ENCODE measurements around the gene GSC.

Gene GSC

GRCh38 chr14:94787092-94787491, 17.2 kb upstream of the GSC start:
- no peak overlapping the region for H3K9ac ChIP-seq (ENCODE audit: low read depth, low read length)
- WGBS, result 74% methylated on average over 5 of the region's 5 CpGs
- no peaks in the 10 kb centered on the region for H3K4me1 ChIP-seq (ENCODE audit: insufficient read depth, low read length)
- no peaks in the 10 kb centered on the region for H3K9me3 ChIP-seq (ENCODE audit: insufficient read depth, low read depth, low read length)
- H3K27ac ChIP-seq (ENCODE audit: low read depth, low read length), result no peak overlapping the region
- no peaks in the 10 kb centered on the region for H3K36me3 ChIP-seq (ENCODE audit: insufficient read depth, low read length)
- H3K4me3 ChIP-seq (ENCODE audit: low read length), result no peak overlapping the region
- H3K27me3 ChIP-seq (ENCODE audit: insufficient read depth, low read length), result peaks cover 8% of the 10 kb centered on the region

GRCh38 chr14:94780536-94781399, 10.9 kb upstream of the GSC start:
- peak overlapping the region; percentile 54; the same call in 1 of the 2 replicates for H3K27ac ChIP-seq (ENCODE audit: low read depth, low read length)
- no peaks in the 10 kb centered on the region for H3K36me3 ChIP-seq (ENCODE audit: insufficient read depth, low read length)
- WGBS, result 29% methylated on average over 8 of the region's 8 CpGs
- no peak overlapping the region for H3K9ac ChIP-seq (ENCODE audit: low read depth, low read length)
- no peaks in the 10 kb centered on the region for H3K9me3 ChIP-seq (ENCODE audit: insufficient read depth, low read depth, low read length)
- H3K4me1 ChIP-seq (ENCODE audit: insufficient read depth, low read length), result peaks cover 30% of the 10 kb centered on the region
- H3K27me3 ChIP-seq (ENCODE audit: insufficient read depth, low read length), result peaks cover 66% of the 10 kb centered on the region
- no peak overlapping the region for H3K4me3 ChIP-seq (ENCODE audit: low read length)

GRCh38 chr14:94779713-94780112, 9.8 kb upstream of the GSC start:
- Histone ChIP-seq H3K9ac (ENCODE audit: low read depth, low read length) (no peak overlapping the region), H3K27me3 (ENCODE audit: insufficient read depth, low read length) (peaks cover 73% of the 10 kb centered on the region), H3K4me1 (ENCODE audit: insufficient read depth, low read length) (peaks cover 40% of the 10 kb centered on the region), H3K4me3 (ENCODE audit: low read length) (no peak overlapping the region), H3K36me3 (ENCODE audit: insufficient read depth, low read length) (no peaks in the 10 kb centered on the region), H3K9me3 (ENCODE audit: insufficient read depth, low read depth, low read length) (no peaks in the 10 kb centered on the region), H3K27ac (ENCODE audit: low read depth, low read length) (no peak overlapping the region)
- 88% methylated on average over 5 of the region's 5 CpGs for WGBS

- H3K9me3 ChIP-seq (ENCODE audit: insufficient read depth, low read depth, low read length), result no peaks in the 10 kb centered on the region
- H3K9ac ChIP-seq (ENCODE audit: low read depth, low read length), result no peak overlapping the region
- H3K27ac ChIP-seq (ENCODE audit: low read depth, low read length), result no peak overlapping the region
- WGBS, result 4% methylated on average over 2 of the region's 2 CpGs
- H3K4me3 ChIP-seq (ENCODE audit: low read length), result peak overlapping the region; percentile 4; the same call in 1 of the 2 replicates
- H3K27me3 ChIP-seq (ENCODE audit: insufficient read depth, low read length), result peaks cover 98% of the 10 kb centered on the region
- H3K36me3 ChIP-seq (ENCODE audit: insufficient read depth, low read length), result no peaks in the 10 kb centered on the region
- H3K4me1 ChIP-seq (ENCODE audit: insufficient read depth, low read length), result peaks cover 66% of the 10 kb centered on the region
Observed at GRCh38 chr14:94775871-94776210, 5.9 kb upstream of the GSC start.

GRCh38 chr14:94775091-94775870, 5.4 kb upstream of the GSC start:
- Histone ChIP-seq H3K27me3 (ENCODE audit: insufficient read depth, low read length) (peaks cover 98% of the 10 kb centered on the region), H3K9me3 (ENCODE audit: insufficient read depth, low read depth, low read length) (no peaks in the 10 kb centered on the region)
- WGBS, result 1% methylated on average over 20 of the region's 20 CpGs

GRCh38 chr14:94774344-94775090, 4.6 kb upstream of the GSC start:
- whole genome bisulfite sequencing, result 1% methylated on average over 9 of the region's 11 CpGs
- no peak overlapping the region for H3K27ac ChIP-seq (ENCODE audit: low read depth, low read length)
- H3K4me3 ChIP-seq (ENCODE audit: low read length), result no peak overlapping the region
- H3K9ac ChIP-seq (ENCODE audit: low read depth, low read length), result no peak overlapping the region
- H3K27me3 ChIP-seq (ENCODE audit: insufficient read depth, low read length), result peaks cover 100% of the 10 kb centered on the region
- H3K9me3 ChIP-seq (ENCODE audit: insufficient read depth, low read depth, low read length), result no peaks in the 10 kb centered on the region
- no peaks in the 10 kb centered on the region for H3K36me3 ChIP-seq (ENCODE audit: insufficient read depth, low read length)
- peaks cover 65% of the 10 kb centered on the region for H3K4me1 ChIP-seq (ENCODE audit: insufficient read depth, low read length)

More at GRCh38 chr14:94775091-94775870, 5.4 kb upstream of the GSC start:
- H3K36me3 ChIP-seq (ENCODE audit: insufficient read depth, low read length), result no peaks in the 10 kb centered on the region
- H3K4me1 ChIP-seq (ENCODE audit: insufficient read depth, low read length), result peaks cover 65% of the 10 kb centered on the region
- no peak overlapping the region for H3K27ac ChIP-seq (ENCODE audit: low read depth, low read length)
- H3K9ac ChIP-seq (ENCODE audit: low read depth, low read length), result no peak overlapping the region
- peak overlapping the region; percentile 4; the same call in 1 of the 2 replicates for H3K4me3 ChIP-seq (ENCODE audit: low read length)

GRCh38 chr14:94773655-94774343, 3.9 kb upstream of the GSC start:
- H3K27ac ChIP-seq (ENCODE audit: low read depth, low read length), result no peak overlapping the region
- H3K4me1 ChIP-seq (ENCODE audit: insufficient read depth, low read length), result peaks cover 65% of the 10 kb centered on the region
- no peaks in the 10 kb centered on the region for H3K9me3 ChIP-seq (ENCODE audit: insufficient read depth, low read depth, low read length)
- 2% methylated on average over 36 of the region's 36 CpGs for WGBS
- H3K9ac ChIP-seq (ENCODE audit: low read depth, low read length), result no peak overlapping the region
- no peaks in the 10 kb centered on the region for H3K36me3 ChIP-seq (ENCODE audit: insufficient read depth, low read length)
- H3K4me3 ChIP-seq (ENCODE audit: low read length), result peak overlapping the region; percentile 56
- H3K27me3 ChIP-seq (ENCODE audit: insufficient read depth, low read length), result peaks cover 100% of the 10 kb centered on the region

- no peak overlapping the region for H3K27ac ChIP-seq (ENCODE audit: low read depth, low read length)
- H3K9ac ChIP-seq (ENCODE audit: low read depth, low read length), result no peak overlapping the region
- no peaks in the 10 kb centered on the region for H3K36me3 ChIP-seq (ENCODE audit: insufficient read depth, low read length)
- under 1% methylated on average over 41 of the region's 42 CpGs for WGBS
- H3K27me3 ChIP-seq (ENCODE audit: insufficient read depth, low read length), result peaks cover 100% of the 10 kb centered on the region
- peak overlapping the region; percentile 56 for H3K4me3 ChIP-seq (ENCODE audit: low read length)
- H3K4me1 ChIP-seq (ENCODE audit: insufficient read depth, low read length), result peaks cover 68% of the 10 kb centered on the region
- no peaks in the 10 kb centered on the region for H3K9me3 ChIP-seq (ENCODE audit: insufficient read depth, low read depth, low read length)
Observed at GRCh38 chr14:94773061-94773648, 3.2 kb upstream of the GSC start.

GRCh38 chr14:94772548-94772947, 2.6 kb upstream of the GSC start:
- no peaks in the 10 kb centered on the region for H3K9me3 ChIP-seq (ENCODE audit: insufficient read depth, low read depth, low read length)
- H3K9ac ChIP-seq (ENCODE audit: low read depth, low read length), result no peak overlapping the region
- H3K27ac ChIP-seq (ENCODE audit: low read depth, low read length), result no peak overlapping the region
- WGBS, result 6% methylated on average over 8 of the region's 8 CpGs
- peaks cover 100% of the 10 kb centered on the region for H3K27me3 ChIP-seq (ENCODE audit: insufficient read depth, low read length)
- peaks cover 67% of the 10 kb centered on the region for H3K4me1 ChIP-seq (ENCODE audit: insufficient read depth, low read length)
- no peaks in the 10 kb centered on the region for H3K36me3 ChIP-seq (ENCODE audit: insufficient read depth, low read length)
- H3K4me3 ChIP-seq (ENCODE audit: low read length), result peak overlapping the region; percentile 56

- no peak overlapping the region for H3K9ac ChIP-seq (ENCODE audit: low read depth, low read length)
- H3K27me3 ChIP-seq (ENCODE audit: insufficient read depth, low read length), result peaks cover 100% of the 10 kb centered on the region
- no peaks in the 10 kb centered on the region for H3K36me3 ChIP-seq (ENCODE audit: insufficient read depth, low read length)
- WGBS, result 3% methylated on average over 12 of the region's 14 CpGs
- peaks cover 62% of the 10 kb centered on the region for H3K4me1 ChIP-seq (ENCODE audit: insufficient read depth, low read length)
- H3K27ac ChIP-seq (ENCODE audit: low read depth, low read length), result no peak overlapping the region
- H3K4me3 ChIP-seq (ENCODE audit: low read length), result peak overlapping the region; percentile 56
- no peaks in the 10 kb centered on the region for H3K9me3 ChIP-seq (ENCODE audit: insufficient read depth, low read depth, low read length)
Observed at GRCh38 chr14:94771906-94772490, 2.1 kb upstream of the GSC start.

Measured in HUES64 (cell line).